ENCODE results near the gene NDUFAF8. TPM values are rescaled to one million over a fixed set of nuclear protein-coding genes. Genes with fewer than 3 reads are reported as not detected.

The NDUFAF8 gene
- polyA plus RNA-seq, 4 donors = 25.9 to 39.5 (median 35.7) TPM

GRCh38 chr17:81206166-81206565, 33.0 kb upstream of the NDUFAF8 start:
- no peaks in the 10 kb centered on the region for H3K9me3 ChIP-seq (ENCODE audit: control insufficient read depth in 2 of 2, insufficient read depth in 1 of 2, low read depth in 1 of 2, low read length in 1 of 2)
- H3K4me1 ChIP-seq (ENCODE audit: control insufficient read depth in 3 of 3, insufficient read depth in 2 of 3, low read depth in 1 of 3, low read length in 2 of 3) = no peaks in the 10 kb centered on the region
- H3K27ac ChIP-seq (ENCODE audit: low read depth in 1 of 3, low read length in 2 of 3) = no peak overlapping the region
- DNase-seq (no peak), FAIRE-seq (no peak)
- H3K4me3 ChIP-seq (ENCODE audit: low read depth in 1 of 3, low read length in 3 of 3) = no peak overlapping the region
- H3K36me3 ChIP-seq (ENCODE audit: control insufficient read depth in 3 of 3, insufficient read depth in 2 of 3, low read depth in 1 of 3, low read length in 3 of 3) = peaks cover 0 to 58% (median 0%) of the 10 kb centered on the region in 3 donors
- WGBS, 3 donors = 86 to 90% (median 88%) methylated on average over 4 of the region's 4 CpGs
- no peaks in the 10 kb centered on the region for H3K27me3 ChIP-seq (ENCODE audit: control insufficient read depth in 3 of 3, insufficient read depth in 3 of 3, low read length in 3 of 3)

GRCh38 chr17:81206657-81207056, 32.5 kb upstream of the NDUFAF8 start:
- no peak for FAIRE-seq
- Histone ChIP-seq H3K4me1 (ENCODE audit: control insufficient read depth in 3 of 3, insufficient read depth in 2 of 3, low read depth in 1 of 3, low read length in 2 of 3) (no peaks in the 10 kb centered on the region), H3K36me3 (ENCODE audit: control insufficient read depth in 3 of 3, insufficient read depth in 2 of 3, low read depth in 1 of 3, low read length in 3 of 3) (peaks cover 0 to 54% (median 0%) of the 10 kb centered on the region in 3 donors), H3K27me3 (ENCODE audit: control insufficient read depth in 3 of 3, insufficient read depth in 3 of 3, low read length in 3 of 3) (no peaks in the 10 kb centered on the region), H3K27ac (ENCODE audit: low read depth in 1 of 3, low read length in 2 of 3) (no peak overlapping the region), H3K4me3 (ENCODE audit: low read depth in 1 of 3, low read length in 3 of 3) (no peak overlapping the region), H3K9me3 (ENCODE audit: control insufficient read depth in 2 of 2, insufficient read depth in 1 of 2, low read depth in 1 of 2, low read length in 1 of 2) (no peaks in the 10 kb centered on the region)
- WGBS, 3 donors = 94 to 96% (median 94%) methylated on average over 12 of the region's 12 CpGs
- no peak for DNase-seq

GRCh38 chr17:81207610-81208581, 31.2 kb upstream of the NDUFAF8 start:
- Histone ChIP-seq H3K9me3 (ENCODE audit: control insufficient read depth in 2 of 2, insufficient read depth in 1 of 2, low read depth in 1 of 2, low read length in 1 of 2) (no peaks in the 10 kb centered on the region), H3K27ac (ENCODE audit: low read depth in 1 of 3, low read length in 2 of 3) (no peak overlapping the region), H3K4me3 (ENCODE audit: low read depth in 1 of 3, low read length in 3 of 3) (no peak overlapping the region), H3K4me1 (ENCODE audit: control insufficient read depth in 3 of 3, insufficient read depth in 2 of 3, low read depth in 1 of 3, low read length in 2 of 3) (no peaks in the 10 kb centered on the region), H3K27me3 (ENCODE audit: control insufficient read depth in 3 of 3, insufficient read depth in 3 of 3, low read length in 3 of 3) (no peaks in the 10 kb centered on the region), H3K36me3 (ENCODE audit: control insufficient read depth in 3 of 3, insufficient read depth in 2 of 3, low read depth in 1 of 3, low read length in 3 of 3) (peaks cover 0 to 51% (median 0%) of the 10 kb centered on the region in 3 donors)
- 84 to 87% (median 84%) methylated on average over 20 to 21 of the region's 21 CpGs for WGBS, 3 donors
- no peak for DNase-seq
- no peak for FAIRE-seq

DNA sequence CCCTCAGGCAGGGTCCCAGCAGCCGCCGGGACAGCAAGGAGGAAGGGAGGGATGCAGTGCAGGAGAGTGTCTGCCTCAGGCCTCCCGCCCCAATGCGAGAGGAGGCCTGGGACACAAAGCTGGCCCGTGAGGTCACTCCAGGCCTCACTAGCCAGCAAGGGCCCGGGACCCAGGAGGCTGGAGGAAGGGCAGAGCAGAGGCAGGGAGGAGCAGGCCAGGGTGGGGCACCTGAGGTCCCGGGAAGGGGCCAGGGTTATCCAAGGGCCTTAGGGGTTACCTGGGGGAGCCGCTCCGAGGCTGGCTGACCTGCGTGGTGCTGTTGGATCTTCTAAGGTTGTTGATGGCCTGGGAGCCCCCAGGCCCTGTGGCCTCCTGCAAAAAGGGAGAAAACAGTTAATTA, 30.5 kb upstream of the NDUFAF8 start:
- no peaks in the 10 kb centered on the region for H3K9me3 ChIP-seq (ENCODE audit: control insufficient read depth in 2 of 2, insufficient read depth in 1 of 2, low read depth in 1 of 2, low read length in 1 of 2)
- no peak overlapping the region for H3K27ac ChIP-seq (ENCODE audit: low read depth in 1 of 3, low read length in 2 of 3)
- DNase-seq (no peak), FAIRE-seq (no peak)
- WGBS, 3 donors = 94 to 96% (median 95%) methylated on average over 9 to 10 of the region's 10 CpGs
- no peaks in the 10 kb centered on the region for H3K4me1 ChIP-seq (ENCODE audit: control insufficient read depth in 3 of 3, insufficient read depth in 2 of 3, low read depth in 1 of 3, low read length in 2 of 3)
- no peaks in the 10 kb centered on the region for H3K27me3 ChIP-seq (ENCODE audit: control insufficient read depth in 3 of 3, insufficient read depth in 3 of 3, low read length in 3 of 3)
- no peak overlapping the region for H3K4me3 ChIP-seq (ENCODE audit: low read depth in 1 of 3, low read length in 3 of 3)
- peaks cover 0 to 43% (median 0%) of the 10 kb centered on the region in 3 donors for H3K36me3 ChIP-seq (ENCODE audit: control insufficient read depth in 3 of 3, insufficient read depth in 2 of 3, low read depth in 1 of 3, low read length in 3 of 3)

- FAIRE-seq (no peak), DNase-seq (no peak)
- H3K27ac ChIP-seq (ENCODE audit: low read depth in 1 of 3, low read length in 2 of 3) = no peak overlapping the region
- no peaks in the 10 kb centered on the region for H3K27me3 ChIP-seq (ENCODE audit: control insufficient read depth in 3 of 3, insufficient read depth in 3 of 3, low read length in 3 of 3)
- WGBS, 3 donors = 96 to 97% (median 96%) methylated on average over 13 to 16 of the region's 16 CpGs
- H3K36me3 ChIP-seq (ENCODE audit: control insufficient read depth in 3 of 3, insufficient read depth in 2 of 3, low read depth in 1 of 3, low read length in 3 of 3) = peaks cover 0 to 40% (median 0%) of the 10 kb centered on the region in 3 donors
- H3K4me3 ChIP-seq (ENCODE audit: low read depth in 1 of 3, low read length in 3 of 3) = no peak overlapping the region
- H3K9me3 ChIP-seq (ENCODE audit: control insufficient read depth in 2 of 2, insufficient read depth in 1 of 2, low read depth in 1 of 2, low read length in 1 of 2) = no peaks in the 10 kb centered on the region
- no peaks in the 10 kb centered on the region for H3K4me1 ChIP-seq (ENCODE audit: control insufficient read depth in 3 of 3, insufficient read depth in 2 of 3, low read depth in 1 of 3, low read length in 2 of 3)
Measured at GRCh38 chr17:81209141-81209540, 30.0 kb upstream of the NDUFAF8 start.

- no peaks in the 10 kb centered on the region for H3K27me3 ChIP-seq (ENCODE audit: control insufficient read depth in 3 of 3, insufficient read depth in 3 of 3, low read length in 3 of 3)
- H3K9me3 ChIP-seq (ENCODE audit: control insufficient read depth in 2 of 2, insufficient read depth in 1 of 2, low read depth in 1 of 2, low read length in 1 of 2) = no peaks in the 10 kb centered on the region
- H3K4me1 ChIP-seq (ENCODE audit: control insufficient read depth in 3 of 3, insufficient read depth in 2 of 3, low read depth in 1 of 3, low read length in 2 of 3) = no peaks in the 10 kb centered on the region
- H3K4me3 ChIP-seq (ENCODE audit: low read depth in 1 of 3, low read length in 3 of 3) = no peak overlapping the region
- 76 to 88% (median 81%) methylated on average over 10 of the region's 10 CpGs for WGBS, 3 donors
- DNase-seq (no peak), FAIRE-seq (no peak)
- no peak overlapping the region for H3K27ac ChIP-seq (ENCODE audit: low read depth in 1 of 3, low read length in 2 of 3)
- H3K36me3 ChIP-seq (ENCODE audit: control insufficient read depth in 3 of 3, insufficient read depth in 2 of 3, low read depth in 1 of 3, low read length in 3 of 3) = peaks cover 0 to 37% (median 0%) of the 10 kb centered on the region in 3 donors
Measured at GRCh38 chr17:81210466-81210865, 28.7 kb upstream of the NDUFAF8 start.

GRCh38 chr17:81210868-81211267, 28.2 kb upstream of the NDUFAF8 start:
- Histone ChIP-seq H3K36me3 (ENCODE audit: control insufficient read depth in 3 of 3, insufficient read depth in 2 of 3, low read depth in 1 of 3, low read length in 3 of 3) (peaks cover 0 to 34% (median 0%) of the 10 kb centered on the region in 3 donors), H3K9me3 (ENCODE audit: control insufficient read depth in 2 of 2, insufficient read depth in 1 of 2, low read depth in 1 of 2, low read length in 1 of 2) (no peaks in the 10 kb centered on the region), H3K4me3 (ENCODE audit: low read depth in 1 of 3, low read length in 3 of 3) (no peak overlapping the region), H3K27ac (ENCODE audit: low read depth in 1 of 3, low read length in 2 of 3) (no peak overlapping the region), H3K4me1 (ENCODE audit: control insufficient read depth in 3 of 3, insufficient read depth in 2 of 3, low read depth in 1 of 3, low read length in 2 of 3) (no peaks in the 10 kb centered on the region), H3K27me3 (ENCODE audit: control insufficient read depth in 3 of 3, insufficient read depth in 3 of 3, low read length in 3 of 3) (no peaks in the 10 kb centered on the region)
- DNase-seq = no peak
- WGBS, 3 donors = 70 to 81% (median 73%) methylated on average over 14 of the region's 14 CpGs
- FAIRE-seq = no peak

- DNase-seq = no peak
- no peak for FAIRE-seq
- H3K9me3 ChIP-seq (ENCODE audit: control insufficient read depth in 2 of 2, insufficient read depth in 1 of 2, low read depth in 1 of 2, low read length in 1 of 2) = no peaks in the 10 kb centered on the region
- no peak overlapping the region for H3K27ac ChIP-seq (ENCODE audit: low read depth in 1 of 3, low read length in 2 of 3)
- WGBS, 3 donors = 89 to 95% (median 91%) methylated on average over 9 of the region's 9 CpGs
- H3K4me1 ChIP-seq (ENCODE audit: control insufficient read depth in 3 of 3, insufficient read depth in 2 of 3, low read depth in 1 of 3, low read length in 2 of 3) = no peaks in the 10 kb centered on the region
- peaks cover 0 to 29% (median under 1%) of the 10 kb centered on the region in 3 donors for H3K36me3 ChIP-seq (ENCODE audit: control insufficient read depth in 3 of 3, insufficient read depth in 2 of 3, low read depth in 1 of 3, low read length in 3 of 3)
- no peaks in the 10 kb centered on the region for H3K27me3 ChIP-seq (ENCODE audit: control insufficient read depth in 3 of 3, insufficient read depth in 3 of 3, low read length in 3 of 3)
- no peak overlapping the region for H3K4me3 ChIP-seq (ENCODE audit: low read depth in 1 of 3, low read length in 3 of 3)
Measured at GRCh38 chr17:81212365-81212764, 26.8 kb upstream of the NDUFAF8 start.

Data from small intestine (tissue), 7 donors.